Activated naive CD8-positive, alpha-beta T cell treated with anti-CD3 and anti-CD28 coated beads, Interleukin-2, amount 10 ng/mL, durations not matched to agents 7 days and 5 days (primary cell): ENCODE results near the gene TMEM126A. TPM values are rescaled to one million over a fixed set of nuclear protein-coding genes. Genes with fewer than 3 reads are reported as not detected.
A peak's percentile ranks its signal among the peaks of the same experiment; 100 is the strongest.
"Not testable (repeated sequence)": the region's sequence is repeated elsewhere in the genome, so short reads cannot be mapped to it uniquely, and the experiment has no call there.

Source experiments
- ATAC-seq: fragments of 150-1000 bp; cut with Tn5 transposase; one replicate; pipeline ENCODE4 v1.10.0; 2021; ENCODE audit warnings: low read depth, moderate library complexity
- POLR2A ChIA-PET: fragments of 350-600 bp; sonication (Branson Sonifier 250); formaldehyde crosslinking; loops from one replicate; lab custom pipeline; 2021; ENCODE audit warnings: antibody characterized with exemption; lab: Charles Lee
- DNase-seq: peaks from one replicate; pipeline ENCODE4 v3.0.0; 2021
- H3K27ac Mint-ChIP-seq: one replicate; pipeline ENCODE4 v1.8.0; 2022; ENCODE audit warnings: mild to moderate bottlenecking, mixed read lengths
- H3K27me3 Mint-ChIP-seq: one replicate; pipeline ENCODE4 v1.8.0; 2022; ENCODE audit warnings: mild to moderate bottlenecking, moderate library complexity, mixed read lengths
- H3K36me3 Mint-ChIP-seq: one replicate; pipeline ENCODE4 v1.8.0; 2021; ENCODE audit warnings: mild to moderate bottlenecking, mixed read lengths
- H3K4me1 Mint-ChIP-seq: one replicate; pipeline ENCODE4 v1.8.0; 2021; ENCODE audit warnings: mixed read lengths
- H3K4me3 Mint-ChIP-seq: one replicate; pipeline ENCODE4 v1.8.0; 2022; ENCODE audit warnings: mild to moderate bottlenecking, moderate library complexity, mixed read lengths
- H3K9me3 Mint-ChIP-seq: one replicate; pipeline ENCODE4 v1.8.0; 2021; ENCODE audit warnings: mixed read lengths
- total RNA-seq, 2 experiments: library from RNA; stranded (reverse); gene quantifications; one replicate each; pipeline ENCODE4 v1.2.3, GENCODE V29; 2021

The TMEM126A gene
- total RNA-seq = 10 to 100 TPM; 27.2 to 28.8 TPM

GRCh38 chr11:85647604-85648299 is at the start of gene TMEM126A:
TMEM126A (plus strand) TSS chr11:85647967; CDS start chr11:85650256, 2,289 bp downstream.
- peaks cover 10% of the 10 kb centered on the region for H3K36me3 Mint-ChIP-seq
- peak; percentile 93 for DNase-seq
- no peaks in the 10 kb centered on the region for H3K9me3 Mint-ChIP-seq
- H3K4me3 Mint-ChIP-seq = peak within 1 kb of the TSS; percentile 99
- peak; percentile 98 for ATAC-seq
- POLR2A ChIA-PET = interaction anchor here (0.7 to 4.0 kb wide), 18 partner anchors 9 to 655 kb away, joined by 3 to 72 read pairs (median 4); partner anchors contain the start of genes CCDC83, CREBZF, DLG2 and EED
- H3K27me3 Mint-ChIP-seq = peaks cover 21% of the 10 kb centered on the region
- H3K4me1 Mint-ChIP-seq = peaks cover 27% of the 10 kb centered on the region
- peak within 1 kb of the TSS; percentile 99 for H3K27ac Mint-ChIP-seq

DNA sequence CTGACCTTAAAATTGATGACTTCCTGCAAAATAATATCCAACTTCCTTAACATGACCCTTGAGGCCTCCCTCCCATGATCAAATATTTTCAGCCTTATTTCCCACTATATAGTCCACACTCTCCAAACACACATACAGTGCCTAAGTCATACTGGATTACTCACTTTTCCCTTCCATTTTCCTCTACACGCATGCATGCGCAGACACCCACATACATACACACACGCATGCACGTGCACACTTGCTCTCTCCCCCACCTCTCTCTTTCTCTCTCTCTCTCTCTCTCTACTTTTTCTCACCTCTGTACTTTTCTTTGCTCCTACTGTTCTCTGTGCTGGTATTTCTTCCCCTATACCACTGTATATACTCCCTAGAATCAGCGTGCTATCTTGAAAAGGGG is 48.7 kb upstream of the TMEM126A start:
- ATAC-seq (no peak), DNase-seq (no peak)
- H3K36me3 Mint-ChIP-seq = no peaks in the 10 kb centered on the region
- no peak overlapping the region for H3K27ac Mint-ChIP-seq
- H3K9me3 Mint-ChIP-seq = no peaks in the 10 kb centered on the region
- POLR2A ChIA-PET = no interaction called here
- H3K27me3 Mint-ChIP-seq = no peaks in the 10 kb centered on the region
- no peaks in the 10 kb centered on the region for H3K4me1 Mint-ChIP-seq
- H3K4me3 Mint-ChIP-seq = no peak overlapping the region

DNA sequence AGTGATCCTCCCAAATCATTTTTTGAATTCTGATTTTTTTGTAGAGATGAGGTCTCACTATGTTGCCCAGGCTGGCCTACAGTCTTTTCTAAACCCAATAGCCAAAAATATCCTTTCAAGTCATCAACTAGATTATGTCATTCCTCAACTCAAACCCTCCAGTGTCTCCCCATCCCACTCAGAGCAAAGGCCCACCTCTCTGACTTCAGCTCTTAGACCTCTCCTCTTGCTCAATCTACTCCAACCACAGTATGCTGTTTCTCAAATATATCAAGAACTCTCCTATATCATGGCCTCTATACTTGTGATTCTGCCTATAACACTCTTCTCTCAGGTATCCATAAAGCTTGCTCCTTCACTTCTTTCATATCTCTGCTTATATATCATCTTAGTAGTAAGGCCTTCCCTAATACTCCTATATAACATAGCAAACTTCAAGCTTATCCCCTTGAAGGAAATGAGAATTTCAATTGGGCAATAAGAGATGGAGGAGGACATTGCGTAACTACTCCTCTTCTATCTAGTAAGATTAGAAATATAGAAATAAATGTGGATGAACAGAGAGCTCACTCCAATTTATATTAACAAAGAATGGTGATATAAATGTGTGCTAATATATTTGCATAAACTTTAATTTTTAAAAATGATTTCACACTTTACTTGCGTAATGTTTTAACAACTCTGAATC is 45.1 kb upstream of the TMEM126A start:
- Mint-ChIP-seq H3K27ac (no peak overlapping the region), H3K36me3 (peaks cover 1% of the 10 kb centered on the region), H3K9me3 (no peaks in the 10 kb centered on the region), H3K27me3 (no peaks in the 10 kb centered on the region), H3K4me3 (no peak overlapping the region), H3K4me1 (peaks cover 6% of the 10 kb centered on the region)
- POLR2A ChIA-PET = no interaction called here
- no peak for DNase-seq
- ATAC-seq = no peak

DNA sequence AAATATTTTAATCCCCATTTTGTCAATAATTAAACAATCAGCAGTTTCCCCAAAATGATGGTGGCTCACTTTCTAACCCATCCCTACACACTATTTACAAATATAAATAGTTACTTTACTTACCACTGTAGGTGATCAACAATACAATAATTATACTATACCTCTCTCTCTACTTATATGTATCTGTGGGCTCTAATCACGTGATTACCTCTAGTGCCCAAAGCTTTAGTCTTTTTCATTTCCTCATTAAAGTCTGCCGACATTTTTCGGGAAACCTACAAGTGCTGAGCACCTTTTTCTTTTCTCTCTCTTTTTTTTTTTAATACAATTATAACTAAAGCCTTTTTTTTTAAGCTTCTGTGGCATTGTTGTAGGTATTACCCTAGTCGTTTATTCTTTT is 44.5 kb upstream of the TMEM126A start:
- Mint-ChIP-seq H3K9me3 (no peaks in the 10 kb centered on the region), H3K27me3 (no peaks in the 10 kb centered on the region), H3K4me1 (peaks cover 6% of the 10 kb centered on the region), H3K36me3 (peaks cover 1% of the 10 kb centered on the region), H3K27ac (no peak overlapping the region), H3K4me3 (no peak overlapping the region)
- DNase-seq (no peak), ATAC-seq (no peak)
- POLR2A ChIA-PET = no interaction called here

DNA sequence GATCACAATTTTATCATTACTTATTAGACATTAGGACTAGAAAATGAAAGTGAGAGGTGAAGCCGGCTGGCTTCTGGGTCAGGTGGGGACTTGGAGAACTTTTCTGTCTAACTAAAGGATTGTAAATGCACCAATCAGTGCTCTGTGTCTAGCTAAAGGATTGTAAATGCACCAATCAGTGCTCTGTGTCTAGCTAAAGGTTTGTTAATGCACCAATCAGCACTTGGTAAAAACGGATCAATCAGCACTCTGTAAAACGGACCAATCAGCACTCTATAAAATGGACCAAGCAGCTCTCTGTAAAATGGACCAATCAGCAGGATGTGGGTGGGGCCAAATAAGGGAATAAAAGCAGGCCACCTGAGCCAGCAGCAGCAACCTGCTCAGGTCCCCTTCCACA is 41.5 kb upstream of the TMEM126A start:
- H3K27me3 Mint-ChIP-seq, H3K9me3 Mint-ChIP-seq, ATAC-seq, H3K4me3 Mint-ChIP-seq, H3K36me3 Mint-ChIP-seq, POLR2A ChIA-PET, H3K27ac Mint-ChIP-seq, DNase-seq: not testable (repeated sequence)
- peaks cover 13% of the 10 kb centered on the region for H3K4me1 Mint-ChIP-seq

DNA sequence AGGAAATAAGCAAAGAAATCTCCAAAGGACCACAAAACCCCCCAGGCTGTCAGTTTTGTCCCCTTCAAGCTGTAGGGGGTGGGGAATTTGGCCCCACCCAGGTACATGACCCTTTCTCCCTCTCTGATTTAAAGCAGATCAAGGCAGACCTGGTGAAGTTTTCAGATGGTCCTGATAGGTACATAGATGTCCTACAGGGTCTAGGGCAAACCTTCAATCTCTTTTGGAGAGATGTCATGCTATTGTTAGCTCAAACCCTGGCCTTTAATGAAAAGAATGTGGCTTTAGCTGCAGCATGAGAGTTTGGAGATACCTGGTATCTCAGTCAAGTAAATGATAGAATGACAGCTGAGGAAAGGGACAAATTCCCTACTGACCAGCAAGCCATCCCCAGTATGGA is 39.1 kb upstream of the TMEM126A start:
- POLR2A ChIA-PET, H3K36me3 Mint-ChIP-seq: not testable (repeated sequence)

GRCh38 chr11:85609286-85609685 is 38.5 kb upstream of the TMEM126A start:
- H3K36me3 Mint-ChIP-seq, ATAC-seq, H3K27ac Mint-ChIP-seq, H3K27me3 Mint-ChIP-seq, DNase-seq, POLR2A ChIA-PET, H3K9me3 Mint-ChIP-seq, H3K4me3 Mint-ChIP-seq: not testable (repeated sequence)
- peaks cover 15% of the 10 kb centered on the region for H3K4me1 Mint-ChIP-seq

More for the DNA sequence above, 39.1 kb upstream of the TMEM126A start:
- ATAC-seq, H3K9me3 Mint-ChIP-seq, H3K27ac Mint-ChIP-seq, H3K4me3 Mint-ChIP-seq, H3K27me3 Mint-ChIP-seq, DNase-seq: not testable (repeated sequence)
- H3K4me1 Mint-ChIP-seq = peaks cover 15% of the 10 kb centered on the region

DNA sequence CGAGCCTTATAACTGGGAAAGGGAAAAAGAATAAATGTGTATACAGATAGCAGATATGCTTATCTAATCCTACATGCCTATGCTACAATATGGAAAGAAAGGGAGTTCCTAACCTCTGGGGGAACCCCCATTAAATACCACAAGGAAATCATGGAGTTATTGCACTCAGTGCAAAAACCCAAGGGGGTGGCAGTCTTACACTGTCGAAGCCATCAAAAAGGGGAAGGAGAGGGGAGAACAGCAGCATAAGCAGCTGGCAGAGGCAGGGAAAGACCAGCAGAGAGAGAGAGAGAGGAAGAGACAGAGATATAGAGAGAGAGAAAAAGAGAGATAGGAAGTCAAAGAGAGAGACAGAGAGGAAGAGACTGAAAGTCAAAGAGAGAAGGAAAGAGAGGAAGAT is 36.1 kb upstream of the TMEM126A start:
- ATAC-seq, H3K4me3 Mint-ChIP-seq, H3K9me3 Mint-ChIP-seq, H3K4me1 Mint-ChIP-seq, H3K36me3 Mint-ChIP-seq, H3K27ac Mint-ChIP-seq, H3K27me3 Mint-ChIP-seq, DNase-seq, POLR2A ChIA-PET: not testable (repeated sequence)

DNA sequence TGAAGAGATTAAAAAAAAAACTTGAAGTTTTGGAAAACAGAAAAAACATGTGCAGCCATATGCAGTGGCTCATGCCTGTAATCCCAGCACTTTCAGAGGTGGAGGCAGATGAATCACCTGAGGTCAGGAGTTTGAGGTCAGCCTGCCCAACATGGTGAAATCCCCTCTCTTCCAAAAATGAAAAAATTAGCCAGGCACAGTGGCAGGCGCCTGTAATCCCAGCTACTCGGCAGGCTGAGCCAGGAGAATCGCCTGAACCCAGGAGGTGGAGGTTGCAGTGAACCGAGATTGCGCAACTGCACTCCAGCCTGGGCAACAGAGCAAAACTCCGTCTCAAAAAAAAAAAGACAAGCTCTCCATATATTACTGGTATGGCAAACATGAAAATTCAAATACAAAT is 28.3 kb upstream of the TMEM126A start:
- H3K4me3 Mint-ChIP-seq = no peak overlapping the region
- ATAC-seq = no peak
- POLR2A ChIA-PET = no interaction called here
- no peak for DNase-seq
- no peaks in the 10 kb centered on the region for H3K36me3 Mint-ChIP-seq
- no peak overlapping the region for H3K27ac Mint-ChIP-seq
- H3K4me1 Mint-ChIP-seq = peaks cover 1% of the 10 kb centered on the region
- H3K27me3 Mint-ChIP-seq = peaks cover 4% of the 10 kb centered on the region
- no peaks in the 10 kb centered on the region for H3K9me3 Mint-ChIP-seq

GRCh38 chr11:85620256-85620655 is 27.5 kb upstream of the TMEM126A start:
- ATAC-seq = no peak
- H3K4me3 Mint-ChIP-seq = no peak overlapping the region

GRCh38 chr11:85626496-85626895 is 21.3 kb upstream of the TMEM126A start:
- Mint-ChIP-seq H3K36me3 (peaks cover 10% of the 10 kb centered on the region), H3K27me3 (peaks cover 2% of the 10 kb centered on the region), H3K4me1 (peaks cover 29% of the 10 kb centered on the region), H3K4me3 (peak overlapping the region; percentile 97), H3K27ac (no peak overlapping the region), H3K9me3 (no peaks in the 10 kb centered on the region)
- POLR2A ChIA-PET = interaction anchor here (1.0 to 3.8 kb wide), 5 partner anchors 13 to 619 kb away, joined by 3 to 48 read pairs (median 12); partner anchors contain the start of genes CREBZF, EED and TMEM126A
- ATAC-seq (no peak), DNase-seq (no peak)

More at GRCh38 chr11:85620256-85620655, 27.5 kb upstream of the TMEM126A start:
- Mint-ChIP-seq H3K27me3 (peaks cover 5% of the 10 kb centered on the region), H3K36me3 (peaks cover 2% of the 10 kb centered on the region), H3K27ac (no peak overlapping the region), H3K4me1 (peaks cover 3% of the 10 kb centered on the region), H3K9me3 (no peaks in the 10 kb centered on the region)
- no peak for DNase-seq
- POLR2A ChIA-PET = no interaction called here

GRCh38 chr11:85627332-85627997 is 20.3 kb upstream of the TMEM126A start, which contains the start of gene DLG2:
DLG2 (minus strand) TSS chr11:85627344.
- peak within 1 kb of the TSS; percentile 95 for H3K27ac Mint-ChIP-seq
- peak within 1 kb of the TSS; percentile 97 for H3K4me3 Mint-ChIP-seq
- ATAC-seq (no peak), DNase-seq (peak; percentile 32)
- POLR2A ChIA-PET = interaction anchor here (1.0 to 3.8 kb wide), 11 partner anchors 14 to 675 kb away, joined by 3 to 48 read pairs (median 4); partner anchors contain the start of genes CCDC83, CREBZF, EED and HIKESHI
- peaks cover 29% of the 10 kb centered on the region for H3K4me1 Mint-ChIP-seq
- H3K9me3 Mint-ChIP-seq = no peaks in the 10 kb centered on the region
- peaks cover 2% of the 10 kb centered on the region for H3K27me3 Mint-ChIP-seq
- peaks cover 16% of the 10 kb centered on the region for H3K36me3 Mint-ChIP-seq
